HepG2 (cell line): ENCODE measurements around the gene GLCE. TPM values are rescaled to one million over a fixed set of nuclear protein-coding genes. Genes with fewer than 3 reads are reported as not detected.

Experiments
- ATAC-seq: fragments of 200-7000 bp; cut with Tn5 transposase; 3 replicates; pipeline ENCODE4 v1.9.1; 2020; ENCODE audit warnings: mild to moderate bottlenecking, moderate library complexity
- BruUV-seq: library from RNA; stranded (reverse); fragments of 400-500 nt; replicated peaks from 2 replicates; lab custom pipeline; 2021; lab: Mats Ljungman, UMichigan
- CTCF ChIA-PET: fragments of 300-600 bp; formaldehyde crosslinking; extraction: SDS; loops from one replicate; lab custom pipeline; 2021; ENCODE audit warnings: low total read pairs, inconsistent platforms, low intra/inter-chr PET ratio; lab: Yijun Ruan, JAX
- POLR2A ChIA-PET: fragments of 350-600 bp; sonication (Branson Sonifier 250); formaldehyde crosslinking; loops from one replicate; lab custom pipeline; 2020; ENCODE audit warnings: antibody characterized with exemption, inconsistent platforms; lab: Yijun Ruan, JAX
- DNase-seq: peaks from one replicate; pipeline ENCODE4 v3.0.0-alpha.2; 2015; ENCODE audit warnings: low spot score
- FAIRE-seq: peaks from 3 replicates; lab custom pipeline; 2011; peaks lifted over from hg19 to GRCh38; lab: Jason Lieb, UNC
- H2AFZ ChIP-seq: one replicate; pipeline ENCODE4 v1.6.1; 2011; ENCODE audit warnings: low read length, inconsistent platforms
- H3K27ac ChIP-seq: fragments of 300-600 bp; 3 replicates; pipeline ENCODE4 v1.8.0; 2011; ENCODE audit warnings: mixed run types, mild to moderate bottlenecking, mixed read lengths, low read length, inconsistent platforms; ENCODE audit not compliant: insufficient read depth; ENCODE audit errors: extremely low read length
- H3K27me3 ChIP-seq, 2 experiments: fragments of 200-600 bp in 1 of 2; 2 replicates in 1 of 2; 3 replicates in 1 of 2; pipeline versions ENCODE4 v1.6.0 to v1.8.0; 2011; ENCODE audit warnings: low read length in 2 of 2, mild to moderate bottlenecking in 2 of 2, moderate library complexity in 2 of 2, inconsistent platforms in 1 of 2; ENCODE audit not compliant: insufficient read depth in 2 of 2, control insufficient read depth in 1 of 2
- H3K36me3 ChIP-seq, 2 experiments: fragments of 200-600 bp in 1 of 2; replicated peaks in 1 of 2; 2 replicates in 1 of 2; 3 replicates in 1 of 2; pipeline versions ENCODE4 v1.5.1 to v1.8.0; 2011; ENCODE audit warnings: low read length in 2 of 2, inconsistent platforms in 1 of 2; ENCODE audit not compliant: insufficient read depth in 2 of 2, control insufficient read depth in 1 of 2
- H3K4me1 ChIP-seq: 2 replicates; pipeline ENCODE4 v1.5.1; 2012; ENCODE audit warnings: low read length, inconsistent platforms; ENCODE audit not compliant: insufficient read depth
- H3K4me2 ChIP-seq: 2 replicates; pipeline ENCODE4 v1.6.0; 2011; ENCODE audit warnings: low read depth, low read length, inconsistent platforms
- H3K4me3 ChIP-seq, 3 experiments: fragments of 200-600 bp in 1 of 3; sonication (generic), shearing (Covaris generic) in 1 of 3; replicated peaks in 1 of 3; 2 replicates each; pipeline ENCODE4 v1.5.1; 2011 to 2016; ENCODE audit warnings: low read length in 3 of 3, inconsistent platforms in 2 of 3, low read depth in 2 of 3, mild to moderate bottlenecking in 2 of 3, control low read depth in 1 of 3, mixed read lengths in 1 of 3; ENCODE audit not compliant: insufficient read depth in 1 of 3
- H3K79me2 ChIP-seq: one replicate; pipeline ENCODE4 v1.6.1; 2011; ENCODE audit warnings: low read length, inconsistent platforms; ENCODE audit not compliant: insufficient read depth
- H3K9ac ChIP-seq: 2 replicates; pipeline ENCODE4 v1.6.0; 2011; ENCODE audit warnings: mild to moderate bottlenecking, low read depth, low read length, inconsistent platforms; ENCODE audit not compliant: insufficient read depth
- H3K9me3 ChIP-seq: 2 replicates; pipeline ENCODE4 v1.5.1; 2012; ENCODE audit warnings: mild to moderate bottlenecking, low read length
- H4K20me1 ChIP-seq: 2 replicates; pipeline ENCODE4 v1.6.0; 2011; ENCODE audit warnings: inconsistent platforms, mild to moderate bottlenecking, low read length, moderate library complexity; ENCODE audit not compliant: insufficient read depth
- FOSL2 ChIP-seq: sonication (generic); formaldehyde crosslinking; IDR thresholded peaks from 2 replicates; pipeline ENCODE4 v1.4.0; 2020; ENCODE audit warnings: missing genetic modification reagents
- HNRNPLL ChIP-seq: fragments of 200-400 bp; formaldehyde crosslinking; IDR thresholded peaks from 2 replicates; pipeline ENCODE4 v1.6.1; 2017; ENCODE audit warnings: mild to moderate bottlenecking, low read depth, low read length; ENCODE audit not compliant: poor library complexity, severe bottlenecking
- KIAA2018 ChIP-seq: sonication (generic); formaldehyde crosslinking; IDR thresholded peaks from 2 replicates; pipeline ENCODE4 v1.5.0; 2020; ENCODE audit warnings: mild to moderate bottlenecking, missing genetic modification reagents, borderline replicate concordance
- POLR2AphosphoS2 ChIP-seq: IDR thresholded peaks from 2 replicates; pipeline ENCODE4 v1.6.1; 2011; ENCODE audit warnings: low read depth, low read length, improper control_type of control experiment
- YY1 ChIP-seq: IDR thresholded peaks from 2 replicates; pipeline ENCODE4 v1.6.1; 2011; ENCODE audit warnings: low read length, low read depth, moderate library complexity, mild to moderate bottlenecking; ENCODE audit not compliant: insufficient read depth, insufficient replicate concordance
- ZFP82 ChIP-seq: sonication (generic); formaldehyde crosslinking; IDR thresholded peaks from 2 replicates; pipeline ENCODE4 v1.5.1; 2020; ENCODE audit warnings: mild to moderate bottlenecking, missing genetic modification reagents, borderline replicate concordance
- WGBS: methylation state at CpG from one replicate; pipeline ENCODE4 v1.1.6; 2017; ENCODE audit warnings: low lambda C conversion rate; 5-methylcytosine and 5-hydroxymethylcytosine counted together
- in situ Hi-C: cut with HindIII; loops from 2 replicates; pipeline ENCODE4 v1.10.0; 2017; ENCODE audit warnings: low pct_unique_long_range_greater_than_20kb; ENCODE audit not compliant: extremely low pct_ligation_motif_present
- intact Hi-C: fragments of 100-400 bp; cut with micrococcal nuclease; formaldehyde crosslinking; loops from one replicate; pipeline ENCODE4 v1.10.0; 2022; ENCODE audit not compliant: unreplicated experiment
- polyA plus RNA-seq, 8 experiments: library from polyadenylated mRNA; depleted of rRNA in 3 of 8; stranded (reverse) in 7 of 8; unstranded in 1 of 8; fragments of >200 nt; fragmentation: Illumina TruSeq in 4 of 8; extraction: Trizol in 4 of 8; gene quantifications; 2 replicates each; pipeline versions ENCODE4 v1.2.1 to v1.2.3, GENCODE V29; 2011 to 2016; ENCODE audit warnings: low read depth in 4 of 8, missing spikeins in 1 of 8, mixed read lengths in 1 of 8; ENCODE audit not compliant: insufficient read depth in 1 of 8
- total RNA-seq, 5 experiments: library from RNA; depleted of rRNA; stranded (reverse); fragments of >200 nt; fragmentation: Illumina TruSeq; extraction: Trizol; gene quantifications; 2 replicates each; pipeline ENCODE4 v1.2.3, GENCODE V29; 2016; ENCODE audit warnings: low read depth in 1 of 5

Gene GLCE
- total and polyA plus RNA-seq, 2 of the 13 experiments (the other 11 are each of a cell fraction or from before 2014, with no cell fraction given) = 12.9 to 23.4 TPM

DNA sequence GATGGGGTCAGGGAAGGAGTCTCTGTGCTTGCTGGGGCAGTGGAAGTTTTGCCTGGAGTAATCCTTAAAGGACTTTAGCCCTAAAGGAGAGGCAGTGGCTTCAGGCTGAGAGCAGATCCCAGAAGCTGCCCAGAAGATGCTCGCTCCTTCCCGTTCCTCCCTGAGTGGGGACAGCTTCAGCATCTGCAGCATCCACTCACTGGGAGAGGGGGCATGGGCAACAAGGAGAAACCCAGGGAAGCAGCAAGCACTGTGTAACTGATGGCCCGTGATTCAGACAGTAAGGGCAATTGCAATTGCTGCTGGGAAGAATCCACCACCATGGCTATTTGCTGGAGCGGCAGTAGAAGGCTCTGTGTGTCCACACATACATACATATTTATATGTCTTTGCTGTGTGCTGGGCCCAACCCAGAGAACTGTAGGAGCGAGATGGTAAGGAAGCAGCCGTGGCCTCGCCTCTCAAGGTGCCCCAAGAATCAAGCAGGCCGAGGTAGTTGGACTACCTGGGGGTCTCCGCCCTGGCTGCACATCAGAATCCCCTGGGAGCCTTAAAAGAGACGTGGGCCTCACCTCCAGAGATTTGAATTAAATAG is 132.5 kb downstream of the GLCE start:
- H3K4me1 ChIP-seq = peaks cover 21% of the 10 kb centered on the region
- H3K36me3 ChIP-seq = no peaks in the 10 kb centered on the region
- intact Hi-C loops = no loop called here
- H3K9ac ChIP-seq = no peak overlapping the region
- in situ Hi-C loops = no loop called here
- H2AFZ ChIP-seq = no peak overlapping the region
- no peak overlapping the region for H3K4me3 ChIP-seq
- ChIA-PET POLR2A (no interaction called here), CTCF (no interaction called here)
- H3K27ac ChIP-seq = no peak overlapping the region
- TF ChIP-seq ZFP82 (CRISPR knock-in tag) = no peak
- no peak for TF ChIP-seq KIAA2018 (CRISPR knock-in tag)
- TF ChIP-seq YY1 = no peak
- no peak for TF ChIP-seq POLR2AphosphoS2
- TF ChIP-seq FOSL2 (CRISPR knock-in tag) = no peak
- TF ChIP-seq HNRNPLL = no peak
- FAIRE-seq = no peak
- ATAC-seq = no peak
- no peak for DNase-seq
- no peaks in the 10 kb centered on the region for H3K9me3 ChIP-seq
- peaks cover 2 to 53% of the 10 kb centered on the region in 2 experiments for H3K27me3 ChIP-seq
- WGBS = 15% methylated on average over 7 of the region's 10 CpGs
- H4K20me1 ChIP-seq = peaks cover 3% of the 10 kb centered on the region; the same call in 1 of the 2 replicates
- no peaks in the 10 kb centered on the region for H3K79me2 ChIP-seq
- BruUV-seq = no TSS peak
- no peak overlapping the region for H3K4me2 ChIP-seq
